ENCODE data around the gene ZFAND2B. TPM values are rescaled to one million over a fixed set of nuclear protein-coding genes. Genes with fewer than 3 reads are reported as not detected.

ZFAND2B gene
- polyA plus RNA-seq (2012; rRNA removed) = 39.9 and 46.9 TPM in 2 replicates
- 17.0 and 24.3 TPM in 2 replicates for polyA plus RNA-seq (2012; cell fraction: cytosol; rRNA removed)
- 144 TPM in 2 replicates for polyA plus RNA-seq (2012; cell fraction: nucleus; rRNA removed)

GRCh38 chr2:219206328-219207133 is at the start of gene ZFAND2B:
Gene ZFAND2B (plus strand): TSS chr2:219206782. CDS start chr2:219206988, 206 bp downstream.
- Histone ChIP-seq H3K4me1 (ENCODE audit: control insufficient read depth in 1 of 2, insufficient read depth in 2 of 2, low read depth in 1 of 2, low read length in 1 of 2) (peaks cover 13 to 20% of the 10 kb centered on the region in 2 experiments; a peak in 3 of 4 replicates), H3K36me3 (replicated peaks in 1 of 2; ENCODE audit: control insufficient read depth in 1 of 2, insufficient read depth in 2 of 2, low read length in 1 of 2) (peaks cover 9 to 26% of the 10 kb centered on the region in 2 experiments), H3K9me3 (no peaks in the 10 kb centered on the region), H3K9ac (peak within 1 kb of the TSS; percentile 50; the same call in 1 of the 2 replicates), H3F3A (replicated peaks; ENCODE audit: insufficient read depth) (peaks cover 15% of the 10 kb centered on the region), H3K27me3 (ENCODE audit: insufficient read depth) (no peaks in the 10 kb centered on the region), H4K20me1 (ENCODE audit: insufficient read depth) (no peaks in the 10 kb centered on the region), H2AFZ (ENCODE audit: low read depth) (peak within 1 kb of the TSS; percentile 59), H3K4me2 (peak within 1 kb of the TSS; percentile 86), H3K27ac (ENCODE audit: low read depth in 2 of 2, low read length in 1 of 2) (peak within 1 kb of the TSS; percentile 67 to 93; a peak in 3 of 4 replicates), H3K79me2 (ENCODE audit: insufficient read depth) (no peaks in the 10 kb centered on the region), H3K9me2 (no peaks in the 10 kb centered on the region), H3K4me3 (ENCODE audit: low read depth in 2 of 2, low read length in 1 of 2) (peak within 1 kb of the TSS; percentile 69)
- ChIA-PET CTCF (interaction anchor here (0.6 to 4.0 kb wide), 7 partner anchors 11 to 182 kb away, joined by 3 to 26 read pairs (median 5); partner anchors contain the start of genes ABCB6, CNPPD1 and SLC23A3), POLR2A (interaction anchor here (0.6 to 4.6 kb wide), 9 partner anchors 11 to 423 kb away, joined by 3 to 52 read pairs (median 4); partner anchors contain the start of genes ABCB6, CNPPD1, GLB1L and STK16)
- peak; percentile 99 for DNase-seq
- 3% methylated on average over 15 of the region's 76 CpGs for WGBS (ENCODE audit: low lambda C conversion rate)
- no peak for TF ChIP-seq IRF3 (IDR thresholded peaks at IDR 0.05; ENCODE audit: low read depth, low read length)
- 0 out of 2 replicates have a peak, but pooled peaks have one; percentile 2 for TF ChIP-seq RAD21 (IDR thresholded peaks at IDR 0.05; ENCODE audit: low read length)
- TF ChIP-seq YY1 (IDR thresholded peaks at IDR 0.05; ENCODE audit: low read depth) = no peak
- TF ChIP-seq RCOR1 (IDR thresholded peaks at IDR 0.05; ENCODE audit: low read length) = no peak
- TF ChIP-seq TAF1 (IDR thresholded peaks at IDR 0.05; ENCODE audit: borderline replicate concordance, low read depth, low read length) = peak; percentile 86
- no peak for TF ChIP-seq SMC3 (IDR thresholded peaks at IDR 0.05; ENCODE audit: low read depth, low read length)
- no peak for TF ChIP-seq FOSL2 (IDR thresholded peaks at IDR 0.05; ENCODE audit: borderline replicate concordance, low read depth)
- TF ChIP-seq USF2 (IDR thresholded peaks at IDR 0.05; ENCODE audit: borderline replicate concordance, low read depth, low read length) = no peak
- TF ChIP-seq CTCF (IDR thresholded peaks at IDR 0.05) = no peak
- peak; percentile 77; the same call in 1 of the 2 replicates for TF ChIP-seq MAX (IDR thresholded peaks at IDR 0.05; ENCODE audit: low read depth)
- no peak for TF ChIP-seq MEF2A (IDR thresholded peaks at IDR 0.05; ENCODE audit: borderline replicate concordance, low read depth)
- TF ChIP-seq EZH2phosphoT487 (IDR thresholded peaks at IDR 0.05; ENCODE audit: borderline replicate concordance, low read depth) = no peak
- TF ChIP-seq ELF1 (IDR thresholded peaks at IDR 0.05) = no peak
- TF ChIP-seq RFX5 (IDR thresholded peaks at IDR 0.05; ENCODE audit: low read length) = no peak
- TF ChIP-seq GATA2 (CRISPR knock-in tag; IDR thresholded peaks at IDR 0.05) = no peak
- TF ChIP-seq TEAD4 (IDR thresholded peaks at IDR 0.05; ENCODE audit: borderline replicate concordance, insufficient read depth) = no peak
- TF ChIP-seq SIN3A (IDR thresholded peaks at IDR 0.05; ENCODE audit: borderline replicate concordance, low read depth, low read length) = no peak; the same call in 1 of the 2 replicates
- peak; percentile 75 for TF ChIP-seq MXI1 (IDR thresholded peaks at IDR 0.05; ENCODE audit: low read depth, low read length)
- TF ChIP-seq NFIC (IDR thresholded peaks at IDR 0.05; ENCODE audit: borderline replicate concordance) = no peak
- TF ChIP-seq USF1 (IDR thresholded peaks at IDR 0.05; ENCODE audit: borderline replicate concordance, low read depth) = no peak
- no peak for TF ChIP-seq JUND (IDR thresholded peaks at IDR 0.05)
- TF ChIP-seq EP300 (IDR thresholded peaks at IDR 0.05; ENCODE audit: borderline replicate concordance in 1 of 2, low read depth in 1 of 2, low read length in 1 of 2) = no peak
- TF ChIP-seq NRF1 (IDR thresholded peaks at IDR 0.05; ENCODE audit: low read depth, low read length) = peak; percentile 78

Data from SK-N-SH (cell line).